ENCODE results near the gene IL12B.

IL12B gene

DNA sequence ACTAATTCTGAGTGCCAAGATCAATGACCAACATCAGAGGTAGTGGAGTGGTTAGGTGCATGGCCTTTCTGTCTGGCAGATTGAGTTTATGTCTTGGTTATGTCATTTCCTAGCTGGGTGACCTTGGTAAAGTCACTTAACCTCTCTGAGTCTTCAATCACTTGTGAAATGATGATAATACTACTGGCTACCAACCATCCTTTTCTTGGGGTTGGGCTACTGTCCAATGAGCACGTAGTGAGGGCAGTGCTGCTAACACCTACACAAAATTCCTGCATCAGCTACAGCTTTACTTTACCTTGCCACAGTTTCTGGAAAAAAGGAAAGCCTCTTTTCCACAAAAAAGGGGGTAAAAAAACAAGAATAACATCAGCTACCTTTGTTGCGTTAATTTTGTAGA, 12.4 kb downstream of the IL12B start:
- H3K27ac ChIP-seq = no peak overlapping the region
- TF ChIP-seq, protein P1, sequence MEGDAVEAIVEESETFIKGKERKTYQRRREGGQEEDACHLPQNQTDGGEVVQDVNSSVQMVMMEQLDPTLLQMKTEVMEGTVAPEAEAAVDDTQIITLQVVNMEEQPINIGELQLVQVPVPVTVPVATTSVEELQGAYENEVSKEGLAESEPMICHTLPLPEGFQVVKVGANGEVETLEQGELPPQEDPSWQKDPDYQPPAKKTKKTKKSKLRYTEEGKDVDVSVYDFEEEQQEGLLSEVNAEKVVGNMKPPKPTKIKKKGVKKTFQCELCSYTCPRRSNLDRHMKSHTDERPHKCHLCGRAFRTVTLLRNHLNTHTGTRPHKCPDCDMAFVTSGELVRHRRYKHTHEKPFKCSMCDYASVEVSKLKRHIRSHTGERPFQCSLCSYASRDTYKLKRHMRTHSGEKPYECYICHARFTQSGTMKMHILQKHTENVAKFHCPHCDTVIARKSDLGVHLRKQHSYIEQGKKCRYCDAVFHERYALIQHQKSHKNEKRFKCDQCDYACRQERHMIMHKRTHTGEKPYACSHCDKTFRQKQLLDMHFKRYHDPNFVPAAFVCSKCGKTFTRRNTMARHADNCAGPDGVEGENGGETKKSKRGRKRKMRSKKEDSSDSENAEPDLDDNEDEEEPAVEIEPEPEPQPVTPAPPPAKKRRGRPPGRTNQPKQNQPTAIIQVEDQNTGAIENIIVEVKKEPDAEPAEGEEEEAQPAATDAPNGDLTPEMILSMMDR (conservative IDR thresholded peaks at IDR 0.05) = no peak

DNA sequence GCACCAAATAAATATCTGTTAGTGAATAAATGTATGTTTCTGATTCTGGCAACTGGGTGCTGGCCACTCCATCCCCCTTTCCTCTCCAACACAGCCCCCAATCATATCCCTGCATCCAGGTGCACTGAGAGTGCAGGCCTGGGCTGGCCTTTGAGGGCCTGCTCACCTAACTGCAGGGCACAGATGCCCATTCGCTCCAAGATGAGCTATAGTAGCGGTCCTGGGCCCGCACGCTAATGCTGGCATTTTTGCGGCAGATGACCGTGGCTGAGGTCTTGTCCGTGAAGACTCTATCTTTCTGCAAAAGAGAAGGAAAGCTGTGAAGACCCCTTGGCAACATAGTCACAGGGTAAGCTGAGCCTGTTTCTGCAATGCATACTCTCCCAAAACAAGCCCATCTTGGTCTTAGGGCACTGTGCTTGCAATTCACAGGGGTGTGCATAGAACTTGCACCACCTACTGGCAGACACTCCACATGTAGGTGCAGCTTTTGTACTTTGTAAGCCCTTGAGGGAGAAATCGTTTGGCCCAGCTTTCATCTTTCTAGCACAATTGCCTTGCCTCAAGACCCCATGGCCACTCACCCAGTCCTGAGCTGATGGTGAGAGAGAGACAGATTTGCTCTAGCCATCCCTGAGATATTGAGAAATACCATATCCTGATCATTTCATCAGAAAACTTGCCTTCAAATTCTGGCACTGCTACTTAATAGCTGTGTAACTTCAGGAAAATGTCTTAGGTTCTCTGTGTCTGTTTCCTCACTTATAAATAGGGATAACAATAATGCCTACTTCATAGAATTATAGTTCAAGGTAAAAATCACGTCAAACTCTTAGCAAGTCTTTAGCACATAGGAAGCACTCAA, 13.5 kb downstream of the IL12B start:
- TF ChIP-seq, protein P1 (conservative IDR thresholded peaks at IDR 0.05) = peak; percentile 90
- H3K27ac ChIP-seq = no peak overlapping the region

DNA sequence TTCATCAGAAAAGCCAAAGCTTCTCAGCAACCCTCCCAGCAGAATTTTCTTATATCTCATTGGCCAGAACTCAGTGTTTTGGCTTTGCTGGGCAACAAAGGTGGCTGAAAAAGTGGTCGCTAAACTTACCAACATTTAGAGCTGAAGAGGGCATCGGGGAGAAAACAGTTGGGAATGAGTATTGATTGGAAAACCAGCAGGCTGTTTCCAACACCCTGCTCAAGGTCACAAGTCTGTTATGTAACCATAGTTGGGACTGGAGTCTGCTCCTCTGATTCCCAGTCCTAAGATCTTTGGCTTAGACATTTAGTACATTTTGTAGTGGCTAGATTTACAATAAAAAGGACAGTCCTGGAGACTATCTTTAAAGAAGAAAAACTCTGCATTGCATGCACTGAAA, 17.1 kb downstream of the IL12B start:
- TF ChIP-seq, protein P1 (conservative IDR thresholded peaks at IDR 0.05) = no peak
- no peak overlapping the region for H3K27ac ChIP-seq

DNA sequence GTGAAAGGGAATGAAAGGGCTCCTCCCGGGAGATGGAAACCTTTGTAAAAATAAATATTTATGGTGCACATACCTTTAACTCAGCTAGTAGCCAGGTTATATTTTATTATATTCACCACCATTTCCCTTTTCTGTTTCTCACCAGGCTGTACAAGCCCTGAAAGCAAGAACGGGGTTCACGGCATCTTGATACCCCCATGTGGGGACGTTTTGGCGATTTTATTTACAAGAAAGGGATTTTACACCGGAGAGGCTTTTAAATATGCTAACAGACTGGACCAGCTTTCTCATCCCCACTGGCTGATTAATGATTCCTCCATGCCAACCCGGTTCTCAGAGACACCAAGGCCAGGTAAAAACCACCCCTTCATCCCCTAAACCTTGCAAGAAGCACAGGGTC, 19.2 kb downstream of the IL12B start:
- TF ChIP-seq, protein P1 (conservative IDR thresholded peaks at IDR 0.05) = no peak
- peak overlapping the region; percentile 67 for H3K27ac ChIP-seq

DNA sequence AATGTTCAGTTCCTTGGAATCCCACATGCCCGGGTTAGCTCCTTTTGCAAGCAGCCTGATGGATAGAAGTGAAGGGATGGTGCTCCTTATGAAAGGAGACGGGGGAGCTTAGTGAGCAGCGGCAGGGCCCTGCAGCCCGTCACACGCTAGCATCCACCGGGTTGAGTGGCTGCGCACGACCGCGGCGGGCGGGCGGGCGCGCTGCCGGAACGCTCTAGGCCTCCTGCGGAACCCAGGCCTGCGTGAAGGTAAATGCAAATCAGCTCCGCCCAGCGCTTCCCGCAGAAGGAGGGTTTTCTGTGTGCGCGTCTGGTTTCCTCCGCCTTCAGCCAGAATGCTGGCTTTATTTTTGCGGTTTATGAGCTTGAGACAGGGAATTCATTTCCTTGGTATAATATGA, 19.8 kb downstream of the IL12B start:
- peak overlapping the region; percentile 67 for H3K27ac ChIP-seq
- TF ChIP-seq, protein P1 (conservative IDR thresholded peaks at IDR 0.05) = no peak

DNA sequence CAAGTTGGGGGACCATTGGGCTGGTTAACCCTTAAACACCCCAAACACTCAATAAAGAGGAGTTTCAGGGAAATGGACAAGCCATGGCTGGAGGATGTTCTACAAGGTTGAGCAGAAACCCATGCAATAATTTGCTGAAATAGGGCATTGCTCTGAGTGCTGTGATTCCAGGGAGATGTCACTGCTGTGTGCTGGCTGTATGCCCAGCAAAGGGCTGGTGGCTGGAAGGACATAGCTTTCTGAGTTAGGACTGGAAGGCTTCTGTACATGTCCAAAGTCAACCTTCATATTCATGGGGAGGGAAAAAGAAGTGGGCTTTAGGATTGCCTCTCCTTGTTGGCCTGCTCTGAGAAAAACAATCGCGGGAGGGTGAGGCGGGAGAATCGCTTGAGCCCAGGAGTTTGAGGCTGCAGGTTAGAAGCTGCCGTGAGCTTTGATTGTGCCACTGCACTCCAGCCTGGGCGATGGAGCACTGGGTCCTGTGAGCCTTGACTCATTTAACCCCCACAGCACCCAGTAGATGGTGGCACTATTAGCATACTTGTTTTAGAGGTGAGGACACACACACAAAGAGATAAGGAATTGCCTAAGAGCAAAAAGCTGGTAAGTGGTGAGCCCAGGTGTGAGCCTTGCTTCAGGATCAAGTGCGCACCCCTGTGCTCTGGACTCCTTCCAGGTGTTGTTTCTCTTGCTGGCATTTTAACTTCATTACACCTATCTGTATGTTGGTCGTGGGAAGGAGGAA, 20.4 kb downstream of the IL12B start:
- peak overlapping the region; percentile 67 for H3K27ac ChIP-seq
- TF ChIP-seq, protein P1 (conservative IDR thresholded peaks at IDR 0.05) = no peak

DNA sequence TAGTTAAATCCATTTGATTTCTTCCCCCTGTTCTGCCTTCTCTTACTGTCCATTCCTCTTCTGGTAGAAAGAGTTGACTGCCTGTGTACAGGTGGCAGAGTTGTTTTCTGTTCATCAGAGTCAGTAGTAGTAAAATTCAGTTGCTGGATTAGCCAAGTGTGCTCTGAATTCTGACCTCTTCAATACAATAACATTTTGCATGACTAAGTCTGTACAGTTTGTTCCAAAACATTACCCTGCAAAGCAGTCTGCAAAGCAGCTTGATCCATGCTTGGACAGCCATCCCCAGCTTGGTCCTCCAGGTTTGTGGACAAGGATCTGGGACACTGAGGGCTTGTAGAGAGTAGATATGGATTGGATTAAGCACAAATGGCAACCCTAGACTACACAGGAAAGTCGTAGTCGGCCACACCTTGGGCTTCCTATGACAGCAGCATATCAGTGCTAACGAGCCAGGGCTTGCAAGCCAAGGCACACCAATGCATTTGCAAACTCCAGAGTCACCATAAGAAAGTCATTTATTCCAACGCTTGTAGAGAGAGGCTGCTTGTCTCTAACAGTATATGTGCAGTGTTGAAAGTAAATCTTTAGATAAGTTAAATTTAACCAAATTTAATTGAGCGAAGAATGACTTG, 25.2 kb downstream of the IL12B start:
- H3K27ac ChIP-seq = no peak overlapping the region
- TF ChIP-seq, protein P1 (conservative IDR thresholded peaks at IDR 0.05) = no peak
